HepG2 (cell line): Measurements from ENCODE around the gene AAMP. TPM values are rescaled to one million over a fixed set of nuclear protein-coding genes. Genes with fewer than 3 reads are reported as not detected.

Source experiments
- AHDC1 ChIP-seq: sonication (generic); formaldehyde crosslinking; IDR thresholded peaks from 2 replicates; pipeline ENCODE4 v1.5.1; 2020; ENCODE audit warnings: mild to moderate bottlenecking, missing genetic modification reagents, borderline replicate concordance
- ATM ChIP-seq: fragments of 450-650 bp; IDR thresholded peaks from 2 replicates; pipeline ENCODE4 v1.7.1; 2017; ENCODE audit warnings: mild to moderate bottlenecking, borderline replicate concordance
- CHD4 ChIP-seq: fragments of 200-600 bp; sonication (generic); IDR thresholded peaks from 2 replicates; pipeline ENCODE4 v1.7.0; 2017; ENCODE audit warnings: mild to moderate bottlenecking, low read length, borderline replicate concordance
- EED ChIP-seq: sonication (generic); formaldehyde crosslinking; IDR thresholded peaks from 2 replicates; pipeline ENCODE4 v1.5.0; 2020; ENCODE audit warnings: mild to moderate bottlenecking, missing genetic modification reagents
- FOSL2 ChIP-seq: sonication (generic); formaldehyde crosslinking; IDR thresholded peaks from 2 replicates; pipeline ENCODE4 v1.4.0; 2020; ENCODE audit warnings: missing genetic modification reagents
- GZF1 ChIP-seq: sonication (generic); formaldehyde crosslinking; IDR thresholded peaks from 2 replicates; pipeline ENCODE4 v1.5.1; 2020; ENCODE audit warnings: mild to moderate bottlenecking, missing genetic modification reagents
- HNRNPH1 ChIP-seq: fragments of 200-400 bp; formaldehyde crosslinking; optimal IDR thresholded peaks from 2 replicates; pipeline ENCODE3; 2017; ENCODE audit warnings: mild to moderate bottlenecking, low read depth, low read length
- KDM3A ChIP-seq: IDR thresholded peaks from 2 replicates; pipeline ENCODE4 v1.6.1; 2018; ENCODE audit warnings: low read depth, missing compliant biosample characterization
- MZF1 ChIP-seq: sonication (generic); formaldehyde crosslinking; IDR thresholded peaks from 2 replicates; pipeline ENCODE4 v1.8.1; 2023; ENCODE audit warnings: mild to moderate bottlenecking, missing genetic modification reagents, borderline replicate concordance
- NFKBIZ ChIP-seq: IDR thresholded peaks from 2 replicates; pipeline ENCODE4 v1.6.1; 2018; ENCODE audit warnings: missing genetic modification reagents, missing compliant biosample characterization
- NR2F1 ChIP-seq, 2 experiments: fragments of 450-650 bp in 1 of 2; formaldehyde crosslinking in 1 of 2; IDR thresholded peaks; 2 replicates each; pipeline versions ENCODE4 v1.5.0 to v1.6.1; 2016 to 2020; ENCODE audit warnings: mild to moderate bottlenecking in 1 of 2, missing compliant biosample characterization in 1 of 2, missing genetic modification reagents in 1 of 2, moderate library complexity in 1 of 2
- PBX3 ChIP-seq: sonication (generic); formaldehyde crosslinking; IDR thresholded peaks from 2 replicates; pipeline ENCODE4 v1.8.1; 2023; ENCODE audit warnings: missing genetic modification reagents, inconsistent platforms, borderline replicate concordance
- PITX1 ChIP-seq: sonication (generic); formaldehyde crosslinking; IDR thresholded peaks from 2 replicates; pipeline ENCODE4 v1.5.1; 2020; ENCODE audit warnings: mild to moderate bottlenecking, missing genetic modification reagents
- SALL1 ChIP-seq: sonication (generic); formaldehyde crosslinking; IDR thresholded peaks from 2 replicates; pipeline ENCODE4 v1.8.0; 2022; ENCODE audit warnings: mild to moderate bottlenecking, missing genetic modification reagents
- SNAPC5 ChIP-seq: sonication (generic); formaldehyde crosslinking; IDR thresholded peaks from 2 replicates; pipeline ENCODE4 v1.8.1; 2023; ENCODE audit warnings: mild to moderate bottlenecking, missing genetic modification reagents, borderline replicate concordance
- TGIF2 ChIP-seq: IDR thresholded peaks from 2 replicates; pipeline ENCODE4 v1.6.1; 2016; ENCODE audit warnings: control low read depth, missing compliant biosample characterization
- ZNF24 ChIP-seq: fragments of 450-650 bp; IDR thresholded peaks from 2 replicates; pipeline ENCODE4 v1.6.1; 2017; ENCODE audit warnings: antibody characterized with exemption, mild to moderate bottlenecking
- ZNF331 ChIP-seq: sonication (generic); formaldehyde crosslinking; IDR thresholded peaks from 2 replicates; pipeline ENCODE4 v1.4.0; 2020; ENCODE audit warnings: missing genetic modification reagents
- ZNF597 ChIP-seq: sonication (generic); formaldehyde crosslinking; IDR thresholded peaks from 2 replicates; pipeline ENCODE4 v1.5.0; 2020; ENCODE audit warnings: missing genetic modification reagents
- ZNF619 ChIP-seq: sonication (generic); formaldehyde crosslinking; IDR thresholded peaks from 2 replicates; pipeline ENCODE4 v1.4.0; 2020; ENCODE audit warnings: mild to moderate bottlenecking, missing genetic modification reagents
- ZNF644 ChIP-seq: IDR thresholded peaks from 2 replicates; pipeline ENCODE4 v1.6.1; 2016; ENCODE audit warnings: low read depth
- ZZZ3 ChIP-seq: sonication (generic); formaldehyde crosslinking; IDR thresholded peaks from 2 replicates; pipeline ENCODE4 v1.4.0; 2020; ENCODE audit warnings: missing genetic modification reagents, mild to moderate bottlenecking, borderline replicate concordance
- polyA plus RNA-seq, 8 experiments: library from polyadenylated mRNA; depleted of rRNA in 3 of 8; stranded (reverse) in 7 of 8; unstranded in 1 of 8; fragments of >200 nt; fragmentation: Illumina TruSeq in 4 of 8; extraction: Trizol in 4 of 8; gene quantifications; 2 replicates each; pipeline versions ENCODE4 v1.2.1 to v1.2.3, GENCODE V29; 2011 to 2016; ENCODE audit warnings: low read depth in 4 of 8, missing spikeins in 1 of 8, mixed read lengths in 1 of 8; ENCODE audit not compliant: insufficient read depth in 1 of 8
- total RNA-seq, 5 experiments: library from RNA; depleted of rRNA; stranded (reverse); fragments of >200 nt; fragmentation: Illumina TruSeq; extraction: Trizol; gene quantifications; 2 replicates each; pipeline ENCODE4 v1.2.3, GENCODE V29; 2016; ENCODE audit warnings: low read depth in 1 of 5

Gene AAMP
- total and polyA plus RNA-seq, 2 of the 13 experiments (the other 11 are each of a cell fraction or from before 2014, with no cell fraction given) = 110 to 186 TPM

- TF ChIP-seq AHDC1 (CRISPR knock-in tag) (no peak), ZNF597 (CRISPR knock-in tag) (no peak), TGIF2 (CRISPR knock-in tag) (peak; percentile 58; the same call in 1 of the 2 replicates), ZNF24 (no peak), PITX1 (CRISPR knock-in tag) (0 out of 2 replicates have a peak, but pooled peaks have one; percentile 41), CHD4 (no peak), GZF1 (CRISPR knock-in tag) (no peak), PBX3 (CRISPR knock-in tag) (no peak), NR2F1 (CRISPR knock-in tag; IDR thresholded peaks at IDR 0.05) (no peak), FOSL2 (CRISPR knock-in tag) (peak; percentile 59), ZNF619 (CRISPR knock-in tag) (no peak), ZZZ3 (CRISPR knock-in tag) (no peak), SALL1 (CRISPR knock-in tag) (peak; percentile 75), SNAPC5 (no peak), HNRNPH1 (peak; percentile 60), NFKBIZ (CRISPR knock-in tag) (no peak; the same call in 1 of the 2 replicates), MZF1 (CRISPR knock-in tag) (no peak), ZNF331 (CRISPR knock-in tag) (peak; percentile 51; the same call in 1 of the 2 replicates), EED (no peak), KDM3A (CRISPR knock-in tag) (peak; percentile 78; the same call in 1 of the 2 replicates), ATM (no peak), ZNF644 (CRISPR knock-in tag) (no peak)
These were observed 2.7 kb upstream of the AAMP start (continued) for GRCh38 chr2:218272531-218273212.
